Vagina (tissue), 2 donors: Measurements from ENCODE around the gene YBX2.

Source experiments
- CTCF ChIP-seq, 3 experiments: fragments of 450-650 bp in 2 of 3; fragments of 200-600 bp in 1 of 3; sonication (generic) in 1 of 3; IDR thresholded peaks; one replicate each; pipeline ENCODE4 v1.5.1; 2017 to 2019; ENCODE audit warnings: antibody characterized with exemption in 3 of 3, mild to moderate bottlenecking in 2 of 3, moderate library complexity in 2 of 3
- POLR2A ChIP-seq, 2 donors: fragments of 450-650 bp; IDR thresholded peaks; one replicate each; pipeline ENCODE4 v1.6.1; 2017; ENCODE audit warnings: antibody characterized with exemption in 2 of 2, mild to moderate bottlenecking in 2 of 2, moderate library complexity in 2 of 2

- no peak for TF ChIP-seq POLR2A (IDR thresholded peaks at IDR 0.05)
- TF ChIP-seq CTCF (IDR thresholded peaks at IDR 0.05): no peak
These were observed 3.8 kb downstream of the YBX2 start for GRCh38 chr17:7290685-7291084.
